Measurements from ENCODE around the gene NPIPB12.
"Not testable (repeated sequence)": the region's sequence is repeated elsewhere in the genome, so short reads cannot be mapped to it uniquely, and the experiment has no call there.

NPIPB12 gene

GRCh38 chr16:29506308-29506707, at the start of gene NPIPB12:
NPIPB12 (minus strand) TSS chr16:29506408.
- DNase-seq (ENCODE audit: low spot score): not testable (repeated sequence)

GRCh38 chr16:29521520-29521919, 15.3 kb upstream of the NPIPB12 start:
- not testable (repeated sequence) for DNase-seq (ENCODE audit: low spot score)

- not testable (repeated sequence) for DNase-seq (ENCODE audit: low spot score)
These were observed 23.9 kb downstream of the NPIPB12 start for GRCh38 chr16:29482276-29482675.

GRCh38 chr16:29472065-29472464, 34.1 kb downstream of the NPIPB12 start:
- DNase-seq (ENCODE audit: low spot score): not testable (repeated sequence)

GRCh38 chr16:29469660-29470059, 36.5 kb downstream of the NPIPB12 start:
- DNase-seq (ENCODE audit: low spot score): not testable (repeated sequence)

GRCh38 chr16:29467654-29468366, 38.4 kb downstream of the NPIPB12 start:
- DNase-seq (ENCODE audit: low spot score): not testable (repeated sequence)

- not testable (repeated sequence) for DNase-seq (ENCODE audit: low spot score)
These were observed 39.3 kb downstream of the NPIPB12 start for GRCh38 chr16:29466904-29467303.

- not testable (repeated sequence) for DNase-seq (ENCODE audit: low spot score)
These were observed 40.0 kb downstream of the NPIPB12 start for GRCh38 chr16:29465985-29466824.

GRCh38 chr16:29460647-29461030, 45.6 kb downstream of the NPIPB12 start:
- not testable (repeated sequence) for DNase-seq (ENCODE audit: low spot score)

GRCh38 chr16:29459706-29460646, 46.2 kb downstream of the NPIPB12 start, which contains the start of gene SULT1A4:
SULT1A4 (plus strand) TSS chr16:29459913; CDS start chr16:29461386, 1,473 bp downstream.
- not testable (repeated sequence) for DNase-seq (ENCODE audit: low spot score)

GRCh38 chr16:29457660-29458059, 48.5 kb downstream of the NPIPB12 start:
- DNase-seq (ENCODE audit: low spot score): not testable (repeated sequence)

GRCh38 chr16:29454828-29455227, 51.4 kb downstream of the NPIPB12 start:
- DNase-seq (ENCODE audit: low spot score): not testable (repeated sequence)

GRCh38 chr16:29454269-29454668, 51.9 kb downstream of the NPIPB12 start, which contains the start of the genes BOLA2 and SLX1B:
BOLA2 (minus strand) TSS chr16:29454351; CDS start chr16:29454253, 98 bp downstream.
SLX1B (plus strand) TSS chr16:29454533.
- DNase-seq (ENCODE audit: low spot score): not testable (repeated sequence)

- not testable (repeated sequence) for DNase-seq (ENCODE audit: low spot score)
These were observed 52.5 kb downstream of the NPIPB12 start for GRCh38 chr16:29453754-29454153.

Measured in kidney capillary endothelial cell (primary cell).